WTC11 (cell line): ENCODE data around the gene FBF1. TPM values are rescaled to one million over a fixed set of nuclear protein-coding genes. Genes with fewer than 3 reads are reported as not detected.
A peak's percentile ranks its signal among the peaks of the same experiment; 100 is the strongest.

ENCODE experiments used
- ATAC-seq: fragments of 200-7000 bp; cut with Tn5 transposase; 2 replicates; pipeline ENCODE4 v1.10.0; 2021; ENCODE audit warnings: mild to moderate bottlenecking, moderate library complexity
- CTCF ChIA-PET: fragments of 300-600 bp; sonication (Branson Sonifier 250); formaldehyde crosslinking; loops from one replicate; lab custom pipeline; 2021; ENCODE audit warnings: antibody characterized with exemption; lab: Charles Lee
- POLR2A ChIA-PET: fragments of 350-600 bp; sonication (Branson Sonifier 250); formaldehyde crosslinking; loops from one replicate; lab custom pipeline; 2021; ENCODE audit warnings: antibody characterized with exemption; lab: Charles Lee
- DNase-seq: peaks from one replicate; pipeline ENCODE4 v3.0.0; 2021; ENCODE audit warnings: low spot score
- H3K27ac Mint-ChIP-seq: 2 replicates; pipeline ENCODE4 v1.8.0; 2021; ENCODE audit warnings: mixed read lengths
- H3K27me3 Mint-ChIP-seq: 2 replicates; pipeline ENCODE4 v1.8.0; 2021; ENCODE audit warnings: low read depth, mild to moderate bottlenecking, moderate library complexity, mixed read lengths
- H3K36me3 Mint-ChIP-seq: 2 replicates; pipeline ENCODE4 v1.8.0; 2021; ENCODE audit warnings: mixed read lengths
- H3K4me1 Mint-ChIP-seq: 2 replicates; pipeline ENCODE4 v1.8.0; 2022; ENCODE audit warnings: mixed read lengths
- H3K4me3 Mint-ChIP-seq: 2 replicates; pipeline ENCODE4 v1.8.0; 2021; ENCODE audit warnings: mild to moderate bottlenecking, moderate library complexity, mixed read lengths
- H3K9me3 Mint-ChIP-seq: 2 replicates; pipeline ENCODE4 v1.8.0; 2021; ENCODE audit warnings: mixed read lengths
- ATF3 ChIP-seq: sonication (generic); formaldehyde crosslinking; conservative IDR thresholded peaks from 2 replicates; pipeline ENCODE4 v1.8.1; 2022; ENCODE audit warnings: mild to moderate bottlenecking, missing genetic modification reagents
- ATF6 ChIP-seq: sonication (generic); formaldehyde crosslinking; IDR thresholded peaks from 2 replicates; pipeline ENCODE4 v1.8.1; 2023; ENCODE audit warnings: mild to moderate bottlenecking, missing genetic modification reagents
- CREB1 ChIP-seq: sonication (generic); formaldehyde crosslinking; IDR thresholded peaks from 2 replicates; pipeline ENCODE4 v1.8.0; 2023; ENCODE audit warnings: mild to moderate bottlenecking, missing genetic modification reagents
- CREM ChIP-seq: sonication (generic); formaldehyde crosslinking; IDR thresholded peaks from 2 replicates; pipeline ENCODE4 v1.8.1; 2022; ENCODE audit warnings: mild to moderate bottlenecking, missing genetic modification reagents, moderate library complexity
- E2F5 ChIP-seq: sonication (generic); formaldehyde crosslinking; IDR thresholded peaks from 2 replicates; pipeline ENCODE4 v1.8.1; 2022; ENCODE audit warnings: mild to moderate bottlenecking, moderate library complexity, missing genetic modification reagents
- ELF4 ChIP-seq: sonication (generic); formaldehyde crosslinking; IDR thresholded peaks from 2 replicates; pipeline ENCODE4 v1.8.1; 2022; ENCODE audit warnings: low read depth, mild to moderate bottlenecking, moderate library complexity, missing genetic modification reagents
- ESRRA ChIP-seq: sonication (generic); formaldehyde crosslinking; IDR thresholded peaks from 2 replicates; pipeline ENCODE4 v1.8.1; 2022; ENCODE audit warnings: mild to moderate bottlenecking, missing genetic modification reagents, borderline replicate concordance
- GABPB1 ChIP-seq: sonication (generic); formaldehyde crosslinking; IDR thresholded peaks from 2 replicates; pipeline ENCODE4 v1.8.1; 2023; ENCODE audit warnings: mild to moderate bottlenecking, missing genetic modification reagents
- GTF2I ChIP-seq: fragments of 250-450 bp; sonication (Bioruptor Pico); conservative IDR thresholded peaks from 2 replicates; pipeline ENCODE4 v1.4.0; 2021; ENCODE audit warnings: mild to moderate bottlenecking
- IRF1 ChIP-seq: sonication (generic); formaldehyde crosslinking; IDR thresholded peaks from 2 replicates; pipeline ENCODE4 v1.8.0; 2023; ENCODE audit warnings: missing genetic modification reagents
- MXD4 ChIP-seq: fragments of 250-450 bp; sonication (Bioruptor Pico); IDR thresholded peaks from 2 replicates; pipeline ENCODE4 v1.8.0; 2021; ENCODE audit warnings: mild to moderate bottlenecking, moderate library complexity, borderline replicate concordance
- MYBL2 ChIP-seq: sonication (generic); formaldehyde crosslinking; IDR thresholded peaks from 2 replicates; pipeline ENCODE4 v1.8.1; 2023; ENCODE audit warnings: mild to moderate bottlenecking, moderate library complexity, missing genetic modification reagents
- NFYB ChIP-seq: sonication (generic); formaldehyde crosslinking; conservative IDR thresholded peaks from 2 replicates; pipeline ENCODE4 v1.8.0; 2022; ENCODE audit warnings: low read depth, missing genetic modification reagents
- RELA ChIP-seq: sonication (generic); formaldehyde crosslinking; IDR thresholded peaks from 2 replicates; pipeline ENCODE4 v1.8.1; 2022; ENCODE audit warnings: missing genetic modification reagents, mild to moderate bottlenecking, borderline replicate concordance
- SMAD4 ChIP-seq: sonication (generic); formaldehyde crosslinking; IDR thresholded peaks from 2 replicates; pipeline ENCODE4 v1.8.0; 2022; ENCODE audit warnings: mild to moderate bottlenecking, missing genetic modification reagents
- SOX15 ChIP-seq: fragments of 250-450 bp; sonication (Bioruptor Pico); IDR thresholded peaks from 2 replicates; pipeline ENCODE4 v1.9.0; 2021; ENCODE audit warnings: mild to moderate bottlenecking
- SP1 ChIP-seq: sonication (generic); formaldehyde crosslinking; conservative IDR thresholded peaks from 2 replicates; pipeline ENCODE4 v1.8.1; 2022; ENCODE audit warnings: missing genetic modification reagents
- TCF7 ChIP-seq: sonication (generic); formaldehyde crosslinking; IDR thresholded peaks from 2 replicates; pipeline ENCODE4 v1.8.0; 2022; ENCODE audit warnings: mild to moderate bottlenecking, low read depth, missing genetic modification reagents, moderate library complexity
- TEAD1 ChIP-seq: sonication (generic); formaldehyde crosslinking; IDR thresholded peaks from 2 replicates; pipeline ENCODE4 v1.8.0; 2022; ENCODE audit warnings: mild to moderate bottlenecking, missing genetic modification reagents
- TP53 ChIP-seq: sonication (generic); formaldehyde crosslinking; IDR thresholded peaks from 2 replicates; pipeline ENCODE4 v1.8.1; 2023; ENCODE audit warnings: mild to moderate bottlenecking, missing genetic modification reagents
- ZNF219 ChIP-seq: sonication (generic); formaldehyde crosslinking; IDR thresholded peaks from 2 replicates; pipeline ENCODE4 v1.8.0; 2023; ENCODE audit warnings: missing genetic modification reagents, mild to moderate bottlenecking, borderline replicate concordance
- ZNF263 ChIP-seq: sonication (generic); formaldehyde crosslinking; IDR thresholded peaks from 2 replicates; pipeline ENCODE4 v1.8.1; 2022; ENCODE audit warnings: low read depth, mild to moderate bottlenecking, moderate library complexity, missing genetic modification reagents
- ZNF281 ChIP-seq: sonication (generic); formaldehyde crosslinking; IDR thresholded peaks from 2 replicates; pipeline ENCODE4 v1.8.0; 2023; ENCODE audit warnings: mild to moderate bottlenecking, missing genetic modification reagents
- ZNF317 ChIP-seq: sonication (generic); formaldehyde crosslinking; IDR thresholded peaks from 2 replicates; pipeline ENCODE4 v1.8.1; 2023; ENCODE audit warnings: low read depth, mild to moderate bottlenecking, moderate library complexity, missing genetic modification reagents, borderline replicate concordance
- ZNF396 ChIP-seq: fragments of 250-450 bp; sonication (Bioruptor Pico); IDR thresholded peaks from 2 replicates; pipeline ENCODE4 v1.8.0; 2021; ENCODE audit warnings: mild to moderate bottlenecking, moderate library complexity, borderline replicate concordance
- ZNF423 ChIP-seq: fragments of 250-450 bp; sonication (Bioruptor Pico); IDR thresholded peaks from 2 replicates; pipeline ENCODE4 v2.1.2; 2022; ENCODE audit warnings: mild to moderate bottlenecking, moderate library complexity
- total RNA-seq: library from RNA; stranded (reverse); gene quantifications from 3 replicates; pipeline ENCODE4 v1.2.3, GENCODE V29; 2021

The FBF1 gene
- total RNA-seq, 1 experiment from 2014 or later, result 19.8 TPM

- no peak for TF ChIP-seq ZNF219 (CRISPR knock-in tag)
- no peak for TF ChIP-seq SOX15 (CRISPR knock-in tag)
- TF ChIP-seq IRF1 (CRISPR knock-in tag), result no peak
- TF ChIP-seq ATF3 (CRISPR knock-in tag), result no peak
- no peak for TF ChIP-seq ZNF263 (CRISPR knock-in tag)
- no peak for TF ChIP-seq ESRRA (CRISPR knock-in tag)
- no peak for TF ChIP-seq ATF6
- no peak for TF ChIP-seq GABPB1 (CRISPR knock-in tag)
- no peak for TF ChIP-seq ZNF423 (CRISPR knock-in tag)
- TF ChIP-seq, all 79 proteins: peak for 0
These were observed 9.6 kb upstream of the FBF1 start (continued) for GRCh38 chr17:75950421-75950820.

- H3K36me3 Mint-ChIP-seq, result peaks cover 32% of the 10 kb centered on the region
- H3K4me3 Mint-ChIP-seq, result no peak overlapping the region
- TF ChIP-seq ATF3 (CRISPR knock-in tag) (no peak), SP1 (CRISPR knock-in tag) (no peak), CREM (CRISPR knock-in tag) (no peak), CREB1 (CRISPR knock-in tag) (no peak), RELA (CRISPR knock-in tag) (no peak), GTF2I (CRISPR knock-in tag) (no peak), ELF4 (CRISPR knock-in tag) (no peak)
- TF ChIP-seq, all 79 proteins: peak for 0
- no peaks in the 10 kb centered on the region for H3K9me3 Mint-ChIP-seq
- H3K27ac Mint-ChIP-seq, result no peak overlapping the region
- no peaks in the 10 kb centered on the region for H3K27me3 Mint-ChIP-seq
- no peak for ATAC-seq
- peaks cover 25% of the 10 kb centered on the region for H3K4me1 Mint-ChIP-seq
- DNase-seq, result no peak
- ChIA-PET POLR2A (no interaction called here), CTCF (interaction anchor here (1.5 kb wide), 1 partner anchor 34 kb away, joined by 3 read pairs; the partner anchor contains the start of genes ACOX1 and TEN1)
These were observed 4.4 kb upstream of the FBF1 start for GRCh38 chr17:75945211-75945610.

- CTCF ChIA-PET, result no interaction called here
- H3K27me3 Mint-ChIP-seq, result no peaks in the 10 kb centered on the region
- TF ChIP-seq E2F5 (CRISPR knock-in tag) (no peak), CREM (CRISPR knock-in tag) (no peak), TEAD1 (CRISPR knock-in tag) (no peak), TP53 (CRISPR knock-in tag) (no peak), MXD4 (CRISPR knock-in tag) (no peak), MYBL2 (CRISPR knock-in tag) (no peak), ZNF281 (CRISPR knock-in tag) (no peak), ATF6 (no peak), ZNF317 (no peak), TCF7 (CRISPR knock-in tag) (no peak), NFYB (no peak), SMAD4 (CRISPR knock-in tag) (no peak), ZNF396 (CRISPR knock-in tag) (no peak)
These were observed 2.6 kb upstream of the FBF1 start for GRCh38 chr17:75943491-75943890.

More at GRCh38 chr17:75943491-75943890, 2.6 kb upstream of the FBF1 start:
- ATAC-seq (no peak), DNase-seq (no peak)
- Mint-ChIP-seq H3K4me1 (peaks cover 27% of the 10 kb centered on the region), H3K9me3 (no peaks in the 10 kb centered on the region), H3K27ac (peak overlapping the region; percentile 23; the same call in 1 of the 2 replicates), H3K36me3 (peaks cover 20% of the 10 kb centered on the region), H3K4me3 (no peak overlapping the region)
- POLR2A ChIA-PET, result interaction anchor here (0.6 kb wide), 1 partner anchor 1304 kb away, joined by 6 read pairs; no protein-coding TSS in a partner anchor
